Measurements from ENCODE around the gene EPHB2. TPM values are rescaled to one million over a fixed set of nuclear protein-coding genes. Genes with fewer than 3 reads are reported as not detected.

The EPHB2 gene
- total and polyA plus RNA-seq, 2 of the 13 experiments (the other 11 are each of a cell fraction or from before 2014, with no cell fraction given) = 0.03 to 0.11 TPM

DNA sequence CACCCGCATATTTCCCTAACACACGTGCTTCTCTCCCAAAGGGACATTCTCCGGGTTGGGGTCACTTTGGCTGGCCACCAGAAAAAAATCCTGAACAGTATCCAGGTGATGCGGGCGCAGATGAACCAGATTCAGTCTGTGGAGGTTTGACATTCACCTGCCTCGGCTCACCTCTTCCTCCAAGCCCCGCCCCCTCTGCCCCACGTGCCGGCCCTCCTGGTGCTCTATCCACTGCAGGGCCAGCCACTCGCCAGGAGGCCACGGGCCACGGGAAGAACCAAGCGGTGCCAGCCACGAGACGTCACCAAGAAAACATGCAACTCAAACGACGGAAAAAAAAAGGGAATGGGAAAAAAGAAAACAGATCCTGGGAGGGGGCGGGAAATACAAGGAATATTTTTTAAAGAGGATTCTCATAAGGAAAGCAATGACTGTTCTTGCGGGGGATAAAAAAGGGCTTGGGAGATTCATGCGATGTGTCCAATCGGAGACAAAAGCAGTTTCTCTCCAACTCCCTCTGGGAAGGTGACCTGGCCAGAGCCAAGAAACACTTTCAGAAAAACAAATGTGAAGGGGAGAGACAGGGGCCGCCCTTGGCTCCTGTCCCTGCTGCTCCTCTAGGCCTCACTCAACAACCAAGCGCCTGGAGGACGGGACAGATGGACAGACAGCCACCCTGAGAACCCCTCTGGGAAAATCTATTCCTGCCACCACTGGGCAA is 202.9 kb downstream of the EPHB2 start (continued):
- TF ChIP-seq, protein P1, sequence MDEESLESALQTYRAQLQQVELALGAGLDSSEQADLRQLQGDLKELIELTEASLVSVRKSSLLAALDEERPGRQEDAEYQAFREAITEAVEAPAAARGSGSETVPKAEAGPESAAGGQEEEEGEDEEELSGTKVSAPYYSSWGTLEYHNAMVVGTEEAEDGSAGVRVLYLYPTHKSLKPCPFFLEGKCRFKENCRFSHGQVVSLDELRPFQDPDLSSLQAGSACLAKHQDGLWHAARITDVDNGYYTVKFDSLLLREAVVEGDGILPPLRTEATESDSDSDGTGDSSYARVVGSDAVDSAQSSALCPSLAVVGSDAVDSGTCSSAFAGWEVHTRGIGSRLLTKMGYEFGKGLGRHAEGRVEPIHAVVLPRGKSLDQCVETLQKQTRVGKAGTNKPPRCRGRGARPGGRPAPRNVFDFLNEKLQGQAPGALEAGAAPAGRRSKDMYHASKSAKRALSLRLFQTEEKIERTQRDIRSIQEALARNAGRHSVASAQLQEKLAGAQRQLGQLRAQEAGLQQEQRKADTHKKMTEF (CRISPR knock-in tag; IDR thresholded peaks at IDR 0.05) = no peak

DNA sequence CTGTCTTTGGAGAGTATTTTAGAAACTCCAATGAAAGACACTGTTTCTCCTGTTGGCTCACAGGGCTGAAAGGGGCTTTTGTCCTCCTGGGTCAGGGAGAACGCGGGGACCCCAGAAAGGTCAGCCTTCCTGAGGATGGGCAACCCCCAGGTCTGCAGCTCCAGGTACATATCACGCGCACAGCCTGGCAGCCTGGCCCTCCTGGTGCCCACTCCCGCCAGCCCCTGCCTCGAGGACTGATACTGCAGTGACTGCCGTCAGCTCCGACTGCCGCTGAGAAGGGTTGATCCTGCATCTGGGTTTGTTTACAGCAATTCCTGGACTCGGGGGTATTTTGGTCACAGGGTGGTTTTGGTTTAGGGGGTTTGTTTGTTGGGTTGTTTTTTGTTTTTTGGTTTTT is 203.5 kb downstream of the EPHB2 start:
- POLR2A ChIA-PET = no interaction called here

More for the DNA sequence above, 203.5 kb downstream of the EPHB2 start:
- in situ Hi-C loops (cut with HindIII; ENCODE audit: extremely low pct_ligation_motif_present, low pct_unique_long_range_greater_than_20kb) (no loop called here), intact Hi-C loops (cut with micrococcal nuclease; ENCODE audit: unreplicated experiment) (no loop called here)
- no peak overlapping the region for H3K27ac ChIP-seq (ENCODE audit: extremely low read length, insufficient read depth, low read length)
- H3K4me3 ChIP-seq (replicated peaks in 1 of 3; ENCODE audit: insufficient read depth in 1 of 3, low read depth in 2 of 3, low read length in 3 of 3) = no peak overlapping the region
- FAIRE-seq = no peak
- ATAC-seq = no peak
- H4K20me1 ChIP-seq (ENCODE audit: insufficient read depth, low read length) = no peaks in the 10 kb centered on the region
- no peak for DNase-seq (ENCODE audit: low spot score)
- H3K4me1 ChIP-seq (ENCODE audit: insufficient read depth, low read length) = no peaks in the 10 kb centered on the region
- 50% methylated on average over 10 of the region's 10 CpGs for WGBS (ENCODE audit: low lambda C conversion rate)
- BruUV-seq (replicated peaks) = no TSS peak
- no peaks in the 10 kb centered on the region for H3K36me3 ChIP-seq (replicated peaks in 1 of 2; ENCODE audit: control insufficient read depth in 1 of 2, insufficient read depth in 2 of 2, low read length in 2 of 2)
- no peak overlapping the region for H2AFZ ChIP-seq (ENCODE audit: low read length)
- no peak overlapping the region for H3K4me2 ChIP-seq (ENCODE audit: low read depth, low read length)
- H3K79me2 ChIP-seq (ENCODE audit: insufficient read depth, low read length) = no peaks in the 10 kb centered on the region
- no peak overlapping the region for H3K9ac ChIP-seq (ENCODE audit: insufficient read depth, low read depth, low read length)
- no peaks in the 10 kb centered on the region for H3K9me3 ChIP-seq (ENCODE audit: low read length)
- CTCF ChIA-PET (ENCODE audit: low intra/inter-chr PET ratio, low total read pairs) = no interaction called here
- peaks cover 3 to 23% of the 10 kb centered on the region in 2 experiments; a peak in 3 of 5 replicates for H3K27me3 ChIP-seq (ENCODE audit: control insufficient read depth in 1 of 2, insufficient read depth in 2 of 2, low read length in 2 of 2)
- TF ChIP-seq ZNF577 (CRISPR knock-in tag; IDR thresholded peaks at IDR 0.05; ENCODE audit: borderline replicate concordance, low read depth) (no peak), MEIS1 (CRISPR knock-in tag; IDR thresholded peaks at IDR 0.05; ENCODE audit: borderline replicate concordance) (no peak), RBAK (CRISPR knock-in tag; IDR thresholded peaks at IDR 0.05) (no peak), CEBPG (CRISPR knock-in tag; IDR thresholded peaks at IDR 0.05) (no peak), KLF16 (CRISPR knock-in tag; IDR thresholded peaks at IDR 0.05) (no peak), EZH2 (conservative IDR thresholded peaks at IDR 0.05; ENCODE audit: low read depth, low read length) (no peak), ARID2 (CRISPR knock-in tag; IDR thresholded peaks at IDR 0.05; ENCODE audit: borderline replicate concordance) (no peak), ZNF296 (CRISPR knock-in tag; conservative IDR thresholded peaks at IDR 0.05) (no peak), ZNF572 (CRISPR knock-in tag; IDR thresholded peaks at IDR 0.05) (no peak), ZNF878 (CRISPR knock-in tag; IDR thresholded peaks at IDR 0.05) (no peak)
- TF ChIP-seq, protein P2, sequence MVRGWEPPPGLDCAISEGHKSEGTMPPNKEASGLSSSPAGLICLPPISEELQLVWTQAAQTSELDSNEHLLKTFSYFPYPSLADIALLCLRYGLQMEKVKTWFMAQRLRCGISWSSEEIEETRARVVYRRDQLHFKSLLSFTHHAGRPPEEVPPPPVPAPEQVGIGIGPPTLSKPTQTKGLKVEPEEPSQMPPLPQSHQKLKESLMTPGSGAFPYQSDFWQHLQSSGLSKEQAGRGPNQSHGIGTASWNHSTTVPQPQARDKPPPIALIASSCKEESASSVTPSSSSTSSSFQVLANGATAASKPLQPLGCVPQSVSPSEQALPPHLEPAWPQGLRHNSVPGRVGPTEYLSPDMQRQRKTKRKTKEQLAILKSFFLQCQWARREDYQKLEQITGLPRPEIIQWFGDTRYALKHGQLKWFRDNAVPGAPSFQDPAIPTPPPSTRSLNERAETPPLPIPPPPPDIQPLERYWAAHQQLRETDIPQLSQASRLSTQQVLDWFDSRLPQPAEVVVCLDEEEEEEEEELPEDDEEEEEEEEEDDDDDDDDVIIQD (CRISPR knock-in tag; IDR thresholded peaks at IDR 0.05; ENCODE audit: low read depth) = no peak
- TF ChIP-seq, protein P3, sequence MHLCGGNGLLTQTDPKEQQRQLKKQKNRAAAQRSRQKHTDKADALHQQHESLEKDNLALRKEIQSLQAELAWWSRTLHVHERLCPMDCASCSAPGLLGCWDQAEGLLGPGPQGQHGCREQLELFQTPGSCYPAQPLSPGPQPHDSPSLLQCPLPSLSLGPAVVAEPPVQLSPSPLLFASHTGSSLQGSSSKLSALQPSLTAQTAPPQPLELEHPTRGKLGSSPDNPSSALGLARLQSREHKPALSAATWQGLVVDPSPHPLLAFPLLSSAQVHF (CRISPR knock-in tag; IDR thresholded peaks at IDR 0.05) = no peak
- TF ChIP-seq, protein P4, sequence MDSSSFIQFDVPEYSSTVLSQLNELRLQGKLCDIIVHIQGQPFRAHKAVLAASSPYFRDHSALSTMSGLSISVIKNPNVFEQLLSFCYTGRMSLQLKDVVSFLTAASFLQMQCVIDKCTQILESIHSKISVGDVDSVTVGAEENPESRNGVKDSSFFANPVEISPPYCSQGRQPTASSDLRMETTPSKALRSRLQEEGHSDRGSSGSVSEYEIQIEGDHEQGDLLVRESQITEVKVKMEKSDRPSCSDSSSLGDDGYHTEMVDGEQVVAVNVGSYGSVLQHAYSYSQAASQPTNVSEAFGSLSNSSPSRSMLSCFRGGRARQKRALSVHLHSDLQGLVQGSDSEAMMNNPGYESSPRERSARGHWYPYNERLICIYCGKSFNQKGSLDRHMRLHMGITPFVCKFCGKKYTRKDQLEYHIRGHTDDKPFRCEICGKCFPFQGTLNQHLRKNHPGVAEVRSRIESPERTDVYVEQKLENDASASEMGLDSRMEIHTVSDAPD (CRISPR knock-in tag; IDR thresholded peaks at IDR 0.05) = no peak

All from HepG2 (cell line).